Lower leg skin (tissue), 4 donors: ENCODE measurements around the gene GADL1. TPM values are rescaled to one million over a fixed set of nuclear protein-coding genes. Genes with fewer than 3 reads are reported as not detected.

Source experiments
- DNase-seq, 2 donors: peaks; one replicate each; pipeline ENCODE4 v3.0.0-alpha.2; 2019; ENCODE audit warnings: low spot score in 2 of 2
- H3K4me3 ChIP-seq: fragments of 200-600 bp; sonication (generic); 2 replicates; pipeline ENCODE4 v1.5.1; 2017; ENCODE audit warnings: mild to moderate bottlenecking, low read depth; ENCODE audit not compliant: poor library complexity, severe bottlenecking
- POLR2A ChIP-seq, 2 donors: fragments of 450-650 bp; IDR thresholded peaks; one replicate each; pipeline ENCODE4 v1.6.1; 2016 to 2017; ENCODE audit warnings: antibody characterized with exemption in 2 of 2, mild to moderate bottlenecking in 1 of 2, moderate library complexity in 1 of 2
- WGBS, 2 donors: methylation state at CpG; one replicate each; pipeline ENCODE4 v1.1.5; 2018; 5-methylcytosine and 5-hydroxymethylcytosine counted together
- intact Hi-C: fragments of 100-400 bp; cut with DNase I; formaldehyde crosslinking; loops from one replicate; pipeline ENCODE4 v1.15.0; 2023; ENCODE audit warnings: low total_unique reads
- total RNA-seq, 4 donors: library from RNA; depleted of rRNA; stranded (reverse); fragments of >200 nt; gene quantifications; one replicate each; pipeline ENCODE4 v1.1.0, GENCODE V29; 2016
- TF ChIP-seq, protein P1 (sequence below), 3 donors: fragments of 450-650 bp; IDR thresholded peaks; one replicate each; pipeline ENCODE4 v1.5.1; 2016; ENCODE audit warnings: antibody characterized with exemption in 3 of 3, mild to moderate bottlenecking in 3 of 3, moderate library complexity in 2 of 3

GADL1 gene
- total RNA-seq, 4 donors from 2014 or later, result not detected

DNA sequence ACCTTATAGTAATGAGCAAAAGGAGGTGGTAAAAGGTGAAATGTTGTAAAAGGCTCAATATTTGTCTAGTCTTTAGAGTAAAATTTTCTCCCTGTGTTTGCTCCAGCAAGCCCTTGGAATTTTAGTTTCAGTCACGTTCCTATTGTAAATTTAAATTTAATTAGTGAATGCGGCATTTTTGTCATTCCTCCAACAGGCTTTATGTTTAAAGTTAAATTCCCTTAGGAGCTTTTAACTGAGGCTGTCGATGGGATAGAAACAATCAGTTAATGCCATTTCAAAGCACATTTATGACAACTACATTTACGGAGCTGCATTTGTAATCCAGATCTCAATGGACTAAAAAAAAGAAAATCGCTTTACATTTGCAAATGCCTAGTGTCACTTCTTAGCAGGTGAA lies 868 bp upstream of the GADL1 start:
- no peak overlapping the region for H3K4me3 ChIP-seq
- intact Hi-C loops, result no loop called here
- WGBS, 2 donors, result 70% methylated on average over 5 of the region's 5 CpGs
- no peak for DNase-seq
- TF ChIP-seq POLR2A (IDR thresholded peaks at IDR 0.05), result no peak
- TF ChIP-seq, protein P1, sequence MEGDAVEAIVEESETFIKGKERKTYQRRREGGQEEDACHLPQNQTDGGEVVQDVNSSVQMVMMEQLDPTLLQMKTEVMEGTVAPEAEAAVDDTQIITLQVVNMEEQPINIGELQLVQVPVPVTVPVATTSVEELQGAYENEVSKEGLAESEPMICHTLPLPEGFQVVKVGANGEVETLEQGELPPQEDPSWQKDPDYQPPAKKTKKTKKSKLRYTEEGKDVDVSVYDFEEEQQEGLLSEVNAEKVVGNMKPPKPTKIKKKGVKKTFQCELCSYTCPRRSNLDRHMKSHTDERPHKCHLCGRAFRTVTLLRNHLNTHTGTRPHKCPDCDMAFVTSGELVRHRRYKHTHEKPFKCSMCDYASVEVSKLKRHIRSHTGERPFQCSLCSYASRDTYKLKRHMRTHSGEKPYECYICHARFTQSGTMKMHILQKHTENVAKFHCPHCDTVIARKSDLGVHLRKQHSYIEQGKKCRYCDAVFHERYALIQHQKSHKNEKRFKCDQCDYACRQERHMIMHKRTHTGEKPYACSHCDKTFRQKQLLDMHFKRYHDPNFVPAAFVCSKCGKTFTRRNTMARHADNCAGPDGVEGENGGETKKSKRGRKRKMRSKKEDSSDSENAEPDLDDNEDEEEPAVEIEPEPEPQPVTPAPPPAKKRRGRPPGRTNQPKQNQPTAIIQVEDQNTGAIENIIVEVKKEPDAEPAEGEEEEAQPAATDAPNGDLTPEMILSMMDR (IDR thresholded peaks at IDR 0.05), result no peak

DNA sequence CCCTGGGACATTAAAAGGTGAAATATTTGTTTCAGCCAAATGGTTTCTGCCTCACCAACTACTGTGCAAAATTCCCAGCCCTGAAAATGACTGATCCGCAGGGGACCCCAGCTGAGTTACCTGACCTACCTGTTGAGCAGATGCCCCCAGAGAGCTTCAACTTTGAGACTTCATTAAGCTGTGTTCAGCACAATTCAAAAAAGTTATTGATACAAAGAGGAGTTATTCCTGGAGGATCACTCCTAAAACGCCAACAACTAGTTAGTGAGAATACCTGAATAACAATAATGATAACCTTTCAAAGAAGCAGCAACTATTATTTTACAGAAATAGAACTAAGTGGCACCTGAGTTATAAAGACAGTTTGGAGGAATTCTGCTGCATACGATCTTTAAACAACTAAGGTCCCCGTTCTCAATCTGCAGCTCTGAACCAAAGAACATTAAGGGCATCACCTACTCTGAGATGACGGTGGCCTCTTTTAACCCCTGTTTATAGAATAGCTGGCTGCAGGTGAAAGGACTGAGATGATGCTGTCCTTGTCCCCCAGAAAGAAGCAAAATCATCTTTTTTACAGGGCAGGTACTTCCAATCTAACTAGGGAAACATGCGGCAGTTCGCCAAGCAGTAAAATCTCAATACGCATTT lies 659 bp downstream of the GADL1 start:
- 44 to 45% methylated on average over 8 of the region's 8 CpGs for WGBS, 2 donors

DNA sequence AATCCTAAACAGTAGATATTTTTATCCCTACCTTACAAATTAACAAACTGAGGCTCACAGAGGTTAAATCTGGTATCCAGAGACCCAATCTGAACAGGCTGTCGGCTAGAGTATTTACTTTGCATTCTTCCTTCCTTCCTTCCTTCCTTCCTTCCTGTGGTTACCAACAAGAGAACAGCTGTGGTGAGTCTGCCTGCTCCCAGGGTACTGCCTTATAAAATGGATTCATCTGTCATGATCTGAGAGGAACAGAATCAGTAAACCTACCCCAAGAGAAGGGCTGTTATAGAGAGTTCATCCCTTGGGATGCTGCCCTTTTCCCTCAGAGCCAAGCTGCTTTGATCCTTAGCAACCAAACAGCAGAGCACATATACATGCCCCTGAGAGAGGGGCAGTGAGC lies 3.6 kb downstream of the GADL1 start:
- TF ChIP-seq, protein P1 (IDR thresholded peaks at IDR 0.05), result no peak
- no peak for TF ChIP-seq POLR2A (IDR thresholded peaks at IDR 0.05)
- intact Hi-C loops, result no loop called here
- H3K4me3 ChIP-seq, result no peak overlapping the region
- WGBS, 2 donors, result 56 to 58% methylated on average over 1 of the region's 1 CpG
- DNase-seq, result no peak

More for the DNA sequence above, 659 bp downstream of the GADL1 start:
- no peak for TF ChIP-seq POLR2A (IDR thresholded peaks at IDR 0.05)
- TF ChIP-seq, protein P1 (IDR thresholded peaks at IDR 0.05), result no peak
- intact Hi-C loops, result no loop called here
- DNase-seq, result no peak
- H3K4me3 ChIP-seq, result peak overlapping the region; percentile 41

DNA sequence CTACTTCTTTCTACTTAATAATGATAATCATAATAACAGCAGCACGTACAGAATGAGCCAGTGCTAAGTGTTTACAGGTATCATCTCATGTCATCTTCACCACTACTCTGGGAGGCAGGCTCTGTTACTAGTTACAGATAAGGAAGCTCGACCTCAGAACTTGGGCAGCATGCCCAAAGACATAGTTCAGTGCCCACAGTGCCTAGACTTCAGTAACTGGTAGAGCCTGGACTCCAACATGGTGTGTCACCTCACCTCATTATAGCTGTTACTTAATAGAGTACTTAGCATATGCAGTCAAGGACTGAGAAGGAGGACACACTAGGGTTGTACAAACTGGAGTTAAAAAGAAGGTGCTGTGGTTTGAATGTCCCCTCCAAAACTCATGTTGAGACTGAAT lies 7.6 kb downstream of the GADL1 start:
- intact Hi-C loops, result no loop called here
- TF ChIP-seq, protein P1 (IDR thresholded peaks at IDR 0.05), result no peak
- TF ChIP-seq POLR2A (IDR thresholded peaks at IDR 0.05), result no peak

DNA sequence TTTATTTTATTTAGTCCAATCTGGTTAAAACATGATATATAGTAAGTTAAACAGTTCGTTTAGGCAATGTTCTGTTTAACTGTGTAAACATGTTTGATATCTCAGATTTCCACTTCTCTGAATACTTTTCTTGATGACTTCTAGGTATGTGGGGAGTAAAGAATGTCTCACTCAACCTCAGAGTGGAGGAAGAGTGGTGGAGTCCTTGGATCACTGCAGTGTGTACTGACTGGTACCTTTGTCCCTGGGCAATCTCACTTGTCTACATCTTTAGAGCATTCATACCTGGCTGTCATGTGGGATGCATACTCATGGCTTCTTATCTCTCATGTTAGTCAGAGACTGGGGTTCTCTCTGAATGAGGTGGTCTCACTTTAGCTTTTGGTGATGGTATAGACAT lies 15.6 kb downstream of the GADL1 start:
- 81 to 85% methylated on average over 1 of the region's 1 CpG for WGBS, 2 donors
- no peak for TF ChIP-seq POLR2A (IDR thresholded peaks at IDR 0.05)
- TF ChIP-seq, protein P1 (IDR thresholded peaks at IDR 0.05), result no peak
- intact Hi-C loops, result no loop called here
- DNase-seq, result no peak
- no peak overlapping the region for H3K4me3 ChIP-seq

More for the DNA sequence above, 7.6 kb downstream of the GADL1 start:
- no peak for DNase-seq
- 86 to 90% methylated on average over 2 of the region's 2 CpGs for WGBS, 2 donors
- no peak overlapping the region for H3K4me3 ChIP-seq

DNA sequence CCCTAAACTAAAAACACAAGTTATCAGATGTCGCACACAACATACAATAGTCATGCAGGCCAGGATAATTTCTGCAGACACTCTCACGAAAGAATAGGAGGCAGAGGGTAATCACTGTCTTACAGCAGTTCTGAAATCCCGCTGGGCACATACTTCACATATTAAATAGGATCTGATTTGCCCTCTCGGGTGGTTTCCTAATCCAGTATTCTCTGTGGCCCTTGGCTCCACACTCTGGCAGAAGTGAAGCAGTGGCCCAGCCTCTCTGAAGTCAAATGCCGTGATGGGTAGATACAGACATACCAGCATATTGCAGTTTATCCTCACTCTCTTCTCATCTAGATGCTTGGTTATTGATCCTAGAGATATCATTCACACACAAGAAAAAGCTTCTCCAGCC lies 19.0 kb downstream of the GADL1 start:
- no peak overlapping the region for H3K4me3 ChIP-seq
- no peak for DNase-seq
- TF ChIP-seq, protein P1 (IDR thresholded peaks at IDR 0.05), result no peak
- no peak for TF ChIP-seq POLR2A (IDR thresholded peaks at IDR 0.05)
- intact Hi-C loops, result no loop called here
- WGBS, 2 donors, result 67 to 73% methylated on average over 5 of the region's 5 CpGs
